D721Med (cell line): Measurements from ENCODE around the gene LNX1.

ENCODE experiments used
- DNase-seq: peaks from one replicate; pipeline ENCODE4 v3.0.0; 2011; ENCODE audit warnings: low spot score; ENCODE audit not compliant: insufficient read length
- FAIRE-seq: peaks from 2 replicates; lab custom pipeline; 2011; peaks lifted over from hg19 to GRCh38; lab: Jason Lieb, UNC
- TF ChIP-seq, protein P1 (sequence below): IDR thresholded peaks from 2 replicates; pipeline ENCODE4 v1.5.1; 2012; ENCODE audit warnings: mild to moderate bottlenecking, control low read depth; ENCODE audit not compliant: insufficient read depth; ENCODE audit errors: missing control alignments

The LNX1 gene

DNA sequence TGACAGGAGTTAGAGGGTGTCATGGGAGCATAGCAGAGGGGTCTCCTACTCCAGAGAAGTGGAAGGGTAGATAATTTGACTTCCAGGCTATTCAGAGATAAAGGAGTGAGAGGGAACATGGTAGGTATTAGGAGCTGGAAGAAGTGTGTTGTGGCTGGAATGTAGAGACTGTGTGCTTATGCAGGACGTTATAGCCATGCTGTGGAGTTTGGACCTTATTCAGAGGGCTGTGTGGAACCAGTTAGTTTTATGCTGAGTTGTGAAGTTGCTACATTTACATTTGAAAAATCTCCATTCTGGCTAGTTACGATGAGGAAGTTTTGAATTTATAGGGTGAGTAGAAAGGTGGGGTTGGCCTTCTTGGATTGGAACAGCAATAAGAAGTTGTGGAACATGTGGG is 146.3 kb downstream of the LNX1 start:
- FAIRE-seq (no peak), DNase-seq (no peak)
- TF ChIP-seq, protein P1, sequence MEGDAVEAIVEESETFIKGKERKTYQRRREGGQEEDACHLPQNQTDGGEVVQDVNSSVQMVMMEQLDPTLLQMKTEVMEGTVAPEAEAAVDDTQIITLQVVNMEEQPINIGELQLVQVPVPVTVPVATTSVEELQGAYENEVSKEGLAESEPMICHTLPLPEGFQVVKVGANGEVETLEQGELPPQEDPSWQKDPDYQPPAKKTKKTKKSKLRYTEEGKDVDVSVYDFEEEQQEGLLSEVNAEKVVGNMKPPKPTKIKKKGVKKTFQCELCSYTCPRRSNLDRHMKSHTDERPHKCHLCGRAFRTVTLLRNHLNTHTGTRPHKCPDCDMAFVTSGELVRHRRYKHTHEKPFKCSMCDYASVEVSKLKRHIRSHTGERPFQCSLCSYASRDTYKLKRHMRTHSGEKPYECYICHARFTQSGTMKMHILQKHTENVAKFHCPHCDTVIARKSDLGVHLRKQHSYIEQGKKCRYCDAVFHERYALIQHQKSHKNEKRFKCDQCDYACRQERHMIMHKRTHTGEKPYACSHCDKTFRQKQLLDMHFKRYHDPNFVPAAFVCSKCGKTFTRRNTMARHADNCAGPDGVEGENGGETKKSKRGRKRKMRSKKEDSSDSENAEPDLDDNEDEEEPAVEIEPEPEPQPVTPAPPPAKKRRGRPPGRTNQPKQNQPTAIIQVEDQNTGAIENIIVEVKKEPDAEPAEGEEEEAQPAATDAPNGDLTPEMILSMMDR: no peak

DNA sequence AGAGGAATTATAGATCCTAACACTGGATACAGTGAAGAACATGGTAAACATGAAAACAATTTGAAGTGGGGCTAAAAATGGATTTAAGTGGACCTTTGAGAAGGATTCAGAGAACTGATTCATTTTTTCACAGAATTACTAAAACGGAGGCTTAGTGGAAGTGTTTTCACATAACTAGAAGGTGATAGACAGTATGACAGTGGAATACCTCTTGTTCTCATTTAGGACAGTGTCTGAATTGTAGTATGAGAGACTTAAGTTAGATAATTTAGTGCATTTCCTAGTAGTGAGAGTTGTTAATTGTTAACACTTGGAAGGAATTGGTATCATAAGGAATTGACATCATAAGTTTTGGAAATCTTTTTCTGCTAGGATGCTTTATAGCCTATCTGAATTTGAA is 149.7 kb downstream of the LNX1 start:
- FAIRE-seq (no peak), DNase-seq (no peak)
- TF ChIP-seq, protein P1: no peak

DNA sequence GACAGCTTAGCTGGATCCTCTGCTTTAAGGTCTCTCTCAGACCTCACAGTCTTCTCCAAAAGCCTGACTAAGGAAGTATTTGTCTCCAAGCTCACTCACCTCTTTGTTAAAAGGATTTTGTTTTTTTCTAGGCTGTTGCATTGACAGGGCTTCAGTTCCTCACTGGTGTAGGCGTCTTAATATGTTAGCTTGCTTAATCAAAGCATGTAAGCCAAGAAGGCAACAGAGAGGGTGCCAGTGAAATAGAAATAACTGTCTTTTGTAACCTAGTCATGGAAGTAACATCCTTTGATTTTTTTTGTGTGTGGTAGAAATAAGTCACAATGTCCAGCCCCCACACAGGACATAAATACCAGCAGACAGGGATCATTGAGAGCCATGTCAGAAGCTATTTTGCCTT is 155.0 kb downstream of the LNX1 start:
- FAIRE-seq: no peak
- TF ChIP-seq, protein P1: no peak
- DNase-seq: no peak

DNA sequence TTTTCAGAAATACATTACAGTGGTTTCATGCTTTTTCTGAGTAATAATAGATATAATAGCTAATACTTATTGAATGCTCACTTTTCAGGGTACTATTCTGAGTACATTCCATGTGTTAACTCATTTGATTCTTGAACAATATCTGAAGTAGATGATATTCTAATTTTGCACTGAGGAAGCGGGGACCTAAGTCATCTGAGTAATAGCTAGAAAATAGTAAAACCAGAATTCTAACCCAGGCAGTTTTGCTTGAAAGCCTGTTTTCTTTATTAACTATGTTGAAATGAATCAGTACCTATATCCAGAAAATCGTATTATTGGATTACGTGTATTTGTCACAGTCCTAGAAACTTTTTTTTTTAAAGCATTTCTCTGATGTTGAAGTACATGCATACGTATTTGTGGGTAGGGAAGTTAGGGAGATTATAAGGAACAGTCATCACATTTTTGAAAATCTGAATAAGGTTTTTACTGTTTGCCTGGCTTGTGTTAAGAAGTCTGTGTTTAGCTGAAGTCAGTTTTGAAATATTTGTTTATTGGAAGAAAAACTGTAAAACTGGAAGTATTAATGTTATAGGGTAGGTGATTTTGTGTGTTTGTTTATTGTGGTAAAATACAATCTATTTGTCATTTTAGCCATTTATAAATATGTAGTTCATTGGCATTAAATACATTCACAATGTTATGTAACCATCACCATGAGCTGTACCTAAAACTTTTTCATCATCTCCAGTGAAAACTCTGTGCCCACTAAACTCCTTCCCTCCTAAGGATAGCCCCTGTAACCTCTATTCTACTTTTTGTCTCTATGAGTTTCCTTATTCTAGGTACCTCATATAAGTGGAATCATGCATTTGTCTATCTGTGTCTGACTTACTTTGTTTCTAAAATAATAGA is 158.5 kb downstream of the LNX1 start:
- DNase-seq (no peak), FAIRE-seq (no peak)
- TF ChIP-seq, protein P1: no peak

DNA sequence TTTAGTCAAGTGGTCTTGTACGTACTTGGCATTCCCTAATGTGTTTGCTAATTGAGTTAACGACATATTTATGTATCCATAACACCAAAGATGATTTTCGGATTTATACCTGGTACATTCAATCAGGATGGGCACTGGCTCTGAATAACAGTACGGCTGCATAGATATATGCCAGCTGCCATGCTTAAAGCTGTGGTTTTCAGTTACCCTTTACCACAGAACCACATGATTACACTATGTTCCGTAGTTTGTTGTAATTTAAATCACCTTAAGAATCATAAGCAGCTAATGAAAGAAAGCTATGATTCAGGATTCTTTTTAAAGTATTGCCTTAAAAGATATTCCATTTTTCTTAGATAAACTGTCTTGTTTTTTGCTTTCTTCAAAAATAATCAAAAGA is 160.2 kb downstream of the LNX1 start:
- TF ChIP-seq, protein P1: no peak
- DNase-seq: no peak
- FAIRE-seq: peak; percentile 29

DNA sequence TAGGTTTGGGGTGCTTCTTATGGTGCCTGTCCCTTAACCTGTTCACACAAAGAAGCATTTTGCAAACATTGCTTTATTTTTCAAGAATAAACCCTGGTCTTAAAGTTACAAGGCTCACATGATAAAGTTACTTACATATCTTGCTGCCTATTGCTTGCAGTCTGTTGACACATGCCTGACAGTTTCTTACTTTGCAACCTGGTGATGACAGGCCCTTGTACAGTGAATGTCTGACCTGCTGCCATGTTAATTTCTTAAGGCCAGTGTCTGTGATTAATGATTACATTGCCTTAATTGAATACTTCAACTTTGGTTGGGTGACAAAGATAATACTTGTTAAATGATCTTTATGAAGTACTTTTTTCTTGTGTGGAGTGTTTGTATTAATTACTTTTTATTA is 163.9 kb downstream of the LNX1 start:
- no peak for FAIRE-seq
- TF ChIP-seq, protein P1: no peak
- no peak for DNase-seq

DNA sequence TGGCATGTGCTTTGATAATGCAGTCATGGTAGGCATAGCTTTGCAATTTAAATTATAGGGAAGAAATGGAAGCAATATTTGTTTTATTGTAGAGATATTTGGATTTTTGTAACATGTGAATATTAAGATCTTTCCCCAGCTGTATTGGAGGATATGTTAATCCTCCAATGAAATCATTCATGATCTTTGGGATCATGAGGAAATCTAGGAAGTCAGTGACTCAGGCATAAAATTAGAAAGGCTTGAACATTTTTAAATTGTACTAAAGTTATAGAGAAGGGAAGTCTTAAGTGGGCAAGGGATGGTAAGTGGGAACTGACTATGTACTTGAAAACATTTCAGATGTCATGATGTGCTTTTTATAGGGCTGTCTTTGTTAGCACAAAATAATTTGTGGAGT is 167.0 kb downstream of the LNX1 start:
- TF ChIP-seq, protein P1: no peak
- DNase-seq (no peak), FAIRE-seq (no peak)
